Activated CD8-positive, alpha-beta memory T cell treated with anti-CD3 and anti-CD28 coated beads, Interleukin-2, amount 10 ng/mL, durations not matched to agents 7 days and 5 days (primary cell): ENCODE measurements around the gene ZC3H4. TPM values are rescaled to one million over a fixed set of nuclear protein-coding genes. Genes with fewer than 3 reads are reported as not detected.
A peak's percentile ranks its signal among the peaks of the same experiment; 100 is the strongest.
"Not testable (repeated sequence)": the region's sequence is repeated elsewhere in the genome, so short reads cannot be mapped to it uniquely, and the experiment has no call there.

Experiments used
- ATAC-seq: fragments of 150-1000 bp; cut with Tn5 transposase; one replicate; pipeline ENCODE4 v1.10.0; 2021; ENCODE audit warnings: moderate library complexity
- CTCF ChIA-PET: fragments of 350-600 bp; sonication (Branson Sonifier 250); formaldehyde crosslinking; loops from one replicate; lab custom pipeline; 2021; ENCODE audit warnings: antibody characterized with exemption; lab: Charles Lee
- DNase-seq: peaks from one replicate; pipeline ENCODE4 v3.0.0-alpha.2; 2020
- H3K27ac Mint-ChIP-seq: one replicate; pipeline ENCODE4 v1.8.0; 2021; ENCODE audit warnings: mild to moderate bottlenecking, mixed read lengths
- H3K27me3 Mint-ChIP-seq: one replicate; pipeline ENCODE4 v1.8.0; 2021; ENCODE audit warnings: mixed read lengths
- H3K36me3 Mint-ChIP-seq: one replicate; pipeline ENCODE4 v1.8.0; 2021; ENCODE audit warnings: mild to moderate bottlenecking, mixed read lengths
- H3K4me1 Mint-ChIP-seq: one replicate; pipeline ENCODE4 v1.8.0; 2021; ENCODE audit warnings: mixed read lengths
- H3K4me3 Mint-ChIP-seq: one replicate; pipeline ENCODE4 v1.8.0; 2021; ENCODE audit warnings: mild to moderate bottlenecking, moderate library complexity, mixed read lengths
- H3K9me3 Mint-ChIP-seq: one replicate; pipeline ENCODE4 v1.8.0; 2022; ENCODE audit warnings: low read depth, mixed read lengths
- total RNA-seq, 2 experiments: library from RNA; stranded (reverse); gene quantifications; one replicate each; pipeline ENCODE4 v1.2.3, GENCODE V29; 2021

Gene ZC3H4
- total RNA-seq, 2 experiments from 2014 or later, result 98.9 to 114 TPM

DNA sequence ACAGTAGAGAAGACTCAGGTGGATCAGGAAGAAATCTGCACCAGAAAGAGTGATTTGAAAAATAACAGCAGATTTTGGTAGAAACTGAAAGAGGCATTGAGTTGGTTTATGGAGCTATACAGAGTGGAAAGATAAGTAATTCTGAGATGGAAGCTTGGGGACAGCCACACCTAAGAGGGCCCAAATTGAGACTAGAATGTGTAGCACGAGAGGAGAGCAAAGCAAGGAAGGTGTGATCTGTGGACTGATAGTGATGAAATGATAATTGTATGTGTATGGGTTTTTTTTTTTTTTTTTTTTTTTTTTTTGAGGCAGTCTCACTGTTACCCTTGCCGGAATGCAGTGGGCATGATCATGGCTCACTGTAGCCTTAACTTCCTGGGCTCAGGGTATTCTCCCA is 33.3 kb upstream of the ZC3H4 start:
- no peak for DNase-seq
- H3K36me3 Mint-ChIP-seq, result peaks cover 56% of the 10 kb centered on the region
- no peaks in the 10 kb centered on the region for H3K27me3 Mint-ChIP-seq
- CTCF ChIA-PET, result interaction anchor here (0.6 to 7.0 kb wide), 5 partner anchors 10 to 134 kb away, joined by 3 to 106 read pairs (median 4); no protein-coding TSS in a partner anchor
- H3K4me3 Mint-ChIP-seq, result no peak overlapping the region
- no peak for ATAC-seq
- peak overlapping the region; percentile 37 for H3K27ac Mint-ChIP-seq
- H3K4me1 Mint-ChIP-seq, result peaks cover 40% of the 10 kb centered on the region
- H3K9me3 Mint-ChIP-seq, result no peaks in the 10 kb centered on the region

GRCh38 chr19:47145639-47146486 is 32.3 kb upstream of the ZC3H4 start:
- no peaks in the 10 kb centered on the region for H3K27me3 Mint-ChIP-seq
- H3K4me1 Mint-ChIP-seq, result peaks cover 46% of the 10 kb centered on the region
- CTCF ChIA-PET, result interaction anchor here (0.7 to 7.0 kb wide), 10 partner anchors 9 to 133 kb away, joined by 3 to 106 read pairs (median 7); no protein-coding TSS in a partner anchor
- H3K9me3 Mint-ChIP-seq, result no peaks in the 10 kb centered on the region
- no peak for DNase-seq
- peak overlapping the region; percentile 55 for H3K27ac Mint-ChIP-seq
- peak; percentile 61 for ATAC-seq
- H3K4me3 Mint-ChIP-seq, result no peak overlapping the region
- peaks cover 50% of the 10 kb centered on the region for H3K36me3 Mint-ChIP-seq

DNA sequence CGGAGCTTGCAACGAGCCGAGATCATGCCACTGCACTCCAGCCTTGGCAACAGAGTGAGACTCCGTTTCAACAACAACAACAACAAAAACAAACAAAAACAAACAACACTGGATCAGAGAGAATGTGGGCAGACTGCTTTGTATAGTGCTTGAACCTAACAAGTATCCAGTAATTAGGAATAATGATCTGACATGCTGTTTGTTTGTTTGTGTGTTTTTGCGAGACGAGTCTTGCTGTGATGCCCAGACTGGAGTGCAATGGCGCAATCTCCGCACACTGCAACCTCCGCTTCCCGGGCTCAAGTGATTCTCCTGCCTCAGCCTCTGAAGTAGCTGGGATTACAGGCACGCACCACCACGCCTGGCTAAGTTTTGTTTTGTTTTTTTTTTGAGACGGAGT is 31.1 kb upstream of the ZC3H4 start:
- Mint-ChIP-seq H3K9me3 (no peaks in the 10 kb centered on the region), H3K27me3 (no peaks in the 10 kb centered on the region), H3K4me3 (no peak overlapping the region), H3K36me3 (peaks cover 42% of the 10 kb centered on the region), H3K4me1 (peaks cover 46% of the 10 kb centered on the region), H3K27ac (no peak overlapping the region)
- ATAC-seq, result no peak
- CTCF ChIA-PET, result interaction anchor here (1.0 to 7.0 kb wide), 7 partner anchors 12 to 102 kb away, joined by 3 to 106 read pairs (median 7); no protein-coding TSS in a partner anchor
- no peak for DNase-seq

GRCh38 chr19:47143322-47144073 is 29.9 kb upstream of the ZC3H4 start:
- H3K4me3 Mint-ChIP-seq, result no peak overlapping the region
- CTCF ChIA-PET, result interaction anchor here (0.6 to 1.8 kb wide), 6 partner anchors 11 to 130 kb away, joined by 3 to 5 read pairs (median 4); no protein-coding TSS in a partner anchor
- DNase-seq, result no peak
- H3K27ac Mint-ChIP-seq, result peak overlapping the region; percentile 33
- peaks cover 48% of the 10 kb centered on the region for H3K4me1 Mint-ChIP-seq
- peaks cover 45% of the 10 kb centered on the region for H3K36me3 Mint-ChIP-seq
- ATAC-seq, result no peak
- H3K9me3 Mint-ChIP-seq, result no peaks in the 10 kb centered on the region
- H3K27me3 Mint-ChIP-seq, result no peaks in the 10 kb centered on the region

- DNase-seq (no peak), ATAC-seq (no peak)
- Mint-ChIP-seq H3K27me3 (no peaks in the 10 kb centered on the region), H3K36me3 (peaks cover 41% of the 10 kb centered on the region), H3K4me1 (peaks cover 48% of the 10 kb centered on the region), H3K4me3 (no peak overlapping the region), H3K27ac (peak overlapping the region; percentile 0), H3K9me3 (no peaks in the 10 kb centered on the region)
- CTCF ChIA-PET, result interaction anchor here (0.8 to 1.8 kb wide), 4 partner anchors 25 to 130 kb away, joined by 3 to 5 read pairs (median 4); no protein-coding TSS in a partner anchor
Observed at GRCh38 chr19:47142779-47143178, 29.2 kb upstream of the ZC3H4 start.

DNA sequence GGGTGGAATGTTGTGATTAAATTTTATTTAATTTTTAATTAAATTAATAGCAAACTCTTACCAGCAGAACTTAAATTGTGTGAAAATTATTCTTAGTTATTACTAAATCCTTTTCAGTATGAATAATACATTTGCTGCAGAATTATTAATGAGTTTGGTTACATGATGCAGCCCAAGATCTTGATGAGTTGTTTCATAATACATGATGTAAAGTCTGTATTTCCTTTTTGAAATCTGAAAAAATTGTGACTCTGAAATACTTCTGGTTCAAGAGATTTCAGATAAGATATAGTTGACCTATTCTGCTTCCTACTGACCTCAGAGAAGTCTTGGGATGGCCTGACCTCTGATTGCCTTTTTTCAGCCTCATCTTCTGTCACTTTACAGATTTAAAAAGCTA is 28.1 kb upstream of the ZC3H4 start:
- peaks cover 44% of the 10 kb centered on the region for H3K4me1 Mint-ChIP-seq
- no peak for ATAC-seq
- no peaks in the 10 kb centered on the region for H3K27me3 Mint-ChIP-seq
- no peak for DNase-seq
- peaks cover 38% of the 10 kb centered on the region for H3K36me3 Mint-ChIP-seq
- CTCF ChIA-PET, result interaction anchor here (1.0 to 1.9 kb wide), 2 partner anchors 10 to 85 kb away, joined by 3 to 5 read pairs; partner anchors contain the start of gene SAE1
- H3K27ac Mint-ChIP-seq, result no peak overlapping the region
- no peak overlapping the region for H3K4me3 Mint-ChIP-seq
- no peaks in the 10 kb centered on the region for H3K9me3 Mint-ChIP-seq

- not testable (repeated sequence) for DNase-seq, H3K4me3 Mint-ChIP-seq, ATAC-seq, H3K9me3 Mint-ChIP-seq, H3K27me3 Mint-ChIP-seq
- H3K4me1 Mint-ChIP-seq, result peaks cover 41% of the 10 kb centered on the region
- H3K27ac Mint-ChIP-seq, result peak overlapping the region; percentile 20
- CTCF ChIA-PET, result interaction anchor here (0.8 to 1.9 kb wide), 4 partner anchors 10 to 85 kb away, joined by 3 to 5 read pairs (median 3); partner anchors contain the start of gene SAE1
- H3K36me3 Mint-ChIP-seq, result peaks cover 34% of the 10 kb centered on the region
Observed at GRCh38 chr19:47141252-47141651, 27.7 kb upstream of the ZC3H4 start.

DNA sequence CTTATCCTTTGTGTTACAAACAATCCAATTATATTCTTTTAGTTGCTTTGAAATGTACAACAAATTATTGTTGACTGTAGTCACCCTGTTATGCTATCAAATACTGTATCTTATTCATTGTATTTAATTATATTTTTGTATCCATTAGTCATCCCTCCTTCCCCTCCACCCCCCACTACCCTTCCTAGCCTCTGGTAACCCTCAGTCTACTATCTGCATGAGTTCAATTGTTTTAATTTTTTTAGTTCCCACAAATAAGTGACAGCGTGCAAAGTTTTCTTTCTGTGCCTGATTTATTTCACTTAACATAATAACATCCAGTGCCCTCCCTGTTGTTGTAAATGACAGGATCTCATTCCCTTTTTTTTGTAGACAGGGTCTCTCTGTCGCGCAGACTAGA is 21.6 kb upstream of the ZC3H4 start:
- Mint-ChIP-seq H3K9me3 (peaks cover 3% of the 10 kb centered on the region), H3K27ac (no peak overlapping the region), H3K36me3 (peaks cover 42% of the 10 kb centered on the region), H3K27me3 (no peaks in the 10 kb centered on the region), H3K4me3 (no peak overlapping the region), H3K4me1 (peaks cover 57% of the 10 kb centered on the region)
- CTCF ChIA-PET, result interaction anchor here (0.6 to 5.0 kb wide), 6 partner anchors 9 to 122 kb away, joined by 3 to 65 read pairs (median 4); partner anchors contain the start of gene ZC3H4
- ATAC-seq (no peak), DNase-seq (no peak)

GRCh38 chr19:47134545-47134944 is 21.0 kb upstream of the ZC3H4 start:
- CTCF ChIA-PET, result interaction anchor here (1.0 to 5.0 kb wide), 5 partner anchors 9 to 122 kb away, joined by 3 to 65 read pairs (median 5); no protein-coding TSS in a partner anchor
- DNase-seq (no peak), ATAC-seq (no peak)
- Mint-ChIP-seq H3K9me3 (peaks cover 3% of the 10 kb centered on the region), H3K27ac (no peak overlapping the region), H3K27me3 (no peaks in the 10 kb centered on the region), H3K4me1 (peaks cover 57% of the 10 kb centered on the region), H3K4me3 (no peak overlapping the region), H3K36me3 (peaks cover 42% of the 10 kb centered on the region)

GRCh38 chr19:47133021-47133471 is 19.5 kb upstream of the ZC3H4 start:
- Mint-ChIP-seq H3K4me1 (peaks cover 50% of the 10 kb centered on the region), H3K27ac (peak overlapping the region; percentile 59), H3K36me3 (peaks cover 33% of the 10 kb centered on the region), H3K9me3 (peaks cover 3% of the 10 kb centered on the region), H3K27me3 (no peaks in the 10 kb centered on the region), H3K4me3 (peak overlapping the region; percentile 96)
- CTCF ChIA-PET, result interaction anchor here (1.2 to 5.0 kb wide), 7 partner anchors 11 to 120 kb away, joined by 3 to 65 read pairs (median 4); no protein-coding TSS in a partner anchor
- DNase-seq (no peak), ATAC-seq (no peak)

DNA sequence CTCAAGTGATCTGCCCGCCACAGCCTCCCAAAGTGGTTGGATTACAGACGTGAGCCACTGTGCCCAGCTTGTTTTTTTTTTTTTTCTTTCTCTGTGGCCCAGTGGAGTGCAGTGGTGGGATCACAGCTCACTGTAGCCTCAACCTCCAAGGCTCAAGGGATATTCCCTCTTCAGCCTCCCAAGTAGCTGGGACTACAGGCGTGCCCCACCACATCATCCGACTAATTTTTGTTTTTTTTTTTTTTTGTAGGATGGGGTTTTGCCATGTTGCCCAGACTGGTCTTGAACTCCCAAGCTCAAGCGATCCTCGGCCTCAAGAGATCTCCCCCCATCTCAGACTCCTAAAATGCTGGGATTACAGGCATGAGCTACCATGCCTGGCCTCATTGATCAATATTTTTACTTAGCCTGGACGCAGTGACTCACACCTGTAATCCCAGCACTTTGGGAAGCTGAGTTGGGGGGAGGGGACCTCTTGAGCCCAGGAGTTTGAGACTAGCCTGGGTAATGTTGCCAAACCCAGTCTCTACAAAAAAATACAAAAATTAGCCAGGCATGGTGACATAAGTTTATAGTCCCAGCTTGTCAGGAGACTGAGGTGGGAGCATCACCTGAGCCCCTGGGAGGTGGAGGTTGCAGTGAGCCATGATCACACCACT is 18.7 kb upstream of the ZC3H4 start:
- DNase-seq (no peak), ATAC-seq (no peak)
- peaks cover 50% of the 10 kb centered on the region for H3K4me1 Mint-ChIP-seq
- H3K4me3 Mint-ChIP-seq, result peak overlapping the region; percentile 96
- CTCF ChIA-PET, result interaction anchor here (0.6 to 5.0 kb wide), 19 partner anchors 8 to 979 kb away, joined by 3 to 65 read pairs (median 8); partner anchors contain the start of gene ZC3H4
- H3K36me3 Mint-ChIP-seq, result peaks cover 33% of the 10 kb centered on the region
- peaks cover 3% of the 10 kb centered on the region for H3K9me3 Mint-ChIP-seq
- H3K27me3 Mint-ChIP-seq, result no peaks in the 10 kb centered on the region
- peak overlapping the region; percentile 98 for H3K27ac Mint-ChIP-seq

DNA sequence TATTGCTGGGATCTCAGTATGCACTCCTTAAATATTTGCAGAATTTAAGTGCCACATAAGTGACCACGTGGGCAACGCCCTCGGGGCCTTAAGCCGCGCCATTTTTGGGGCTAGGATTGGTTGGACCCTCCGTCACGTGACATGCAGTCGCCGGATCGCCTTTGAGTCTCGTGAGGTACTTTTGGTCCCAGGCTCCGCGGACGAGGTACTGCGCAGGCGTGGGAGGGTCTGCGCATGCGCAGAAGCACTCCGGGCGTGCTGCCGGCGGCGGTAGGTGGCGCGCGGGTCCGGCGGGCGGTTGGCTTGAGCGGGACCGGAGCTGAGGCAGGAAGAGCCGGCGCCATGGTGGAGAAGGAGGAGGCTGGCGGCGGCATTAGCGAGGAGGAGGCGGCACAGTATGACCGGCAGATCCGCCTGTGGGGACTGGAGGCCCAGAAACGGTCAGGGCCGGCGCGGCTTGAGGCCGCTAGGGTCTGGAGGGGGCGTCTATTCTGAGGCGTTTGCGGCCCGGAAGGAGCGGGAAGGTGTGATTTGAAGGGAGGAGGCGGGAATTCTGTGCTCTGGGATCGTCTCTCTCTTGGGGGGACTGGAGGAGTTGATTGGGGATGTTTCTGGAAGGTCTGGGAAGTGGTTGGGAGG is 17.1 kb upstream of the ZC3H4 start, which contains the start of gene SAE1:
TSS of gene SAE1 (plus strand) at position 247 of the 639 bp plus-strand sequence. CDS start at position 343, 96 bp downstream.
- Mint-ChIP-seq H3K27ac (peak within 1 kb of the TSS; percentile 98), H3K27me3 (no peaks in the 10 kb centered on the region), H3K9me3 (peaks cover 3% of the 10 kb centered on the region), H3K36me3 (peaks cover 33% of the 10 kb centered on the region), H3K4me3 (peak within 1 kb of the TSS; percentile 96), H3K4me1 (peaks cover 46% of the 10 kb centered on the region)
- peak; percentile 95 for DNase-seq
- ATAC-seq, result peak; percentile 90
- CTCF ChIA-PET, result interaction anchor here (0.6 to 5.0 kb wide), 26 partner anchors 10 to 1403 kb away, joined by 3 to 65 read pairs (median 4); partner anchors contain the start of genes CCDC9 and ZC3H4
